HEK293 (cell line): ENCODE data around the gene B3GALT5.

ENCODE experiments used
- CTCF ChIA-PET: fragments of 350-600 bp; formaldehyde crosslinking; extraction: SDS; loops from one replicate; lab custom pipeline; 2021; ENCODE audit warnings: antibody characterized with exemption; lab: Yijun Ruan, JAX
- POLR2A ChIA-PET: fragments of 300-600 bp; formaldehyde crosslinking; extraction: SDS; loops from one replicate; lab custom pipeline; 2020; ENCODE audit warnings: antibody characterized with exemption, inconsistent platforms; lab: Yijun Ruan, JAX
- H3K27ac ChIP-seq: fragments of 200-500 bp; sonication (Bioruptor generic); 2 replicates; pipeline ENCODE4 v1.5.1; 2014; ENCODE audit warnings: low read depth, low read length, control low read depth, inconsistent platforms; ENCODE audit errors: extremely low read depth
- H3K36me3 ChIP-seq, 2 experiments: fragments of 200-500 bp in 1 of 2; sonication (Bioruptor generic) in 1 of 2; 1 replicate in 1 of 2; 2 replicates in 1 of 2; pipeline ENCODE4 v1.5.1; 2014 to 2017; ENCODE audit warnings: inconsistent platforms in 2 of 2, low read length in 2 of 2; ENCODE audit not compliant: control insufficient read depth in 2 of 2, insufficient read depth in 1 of 2
- H3K4me1 ChIP-seq: fragments of 200-500 bp; sonication (Bioruptor generic); 2 replicates; pipeline ENCODE4 v1.5.1; 2014; ENCODE audit warnings: mild to moderate bottlenecking, low read length, inconsistent platforms; ENCODE audit not compliant: control insufficient read depth, insufficient read depth
- H3K4me3 ChIP-seq: 2 replicates; pipeline ENCODE4 v1.5.1; 2011; ENCODE audit warnings: low read depth, mild to moderate bottlenecking, control low read depth, low read length, moderate library complexity
- H3K9me3 ChIP-seq: fragments of 200-500 bp; sonication (Bioruptor generic); 2 replicates; pipeline ENCODE4 v1.5.1; 2014; ENCODE audit warnings: low read depth, low read length, inconsistent platforms; ENCODE audit not compliant: control insufficient read depth, insufficient read depth
- KLF10 ChIP-seq: fragments of 450-650 bp; IDR thresholded peaks from 2 replicates; pipeline ENCODE4 v1.5.1; 2018; ENCODE audit warnings: missing biosample characterization, mild to moderate bottlenecking, missing genetic modification characterization
- REST ChIP-seq: fragments of 450-650 bp; formaldehyde crosslinking; IDR thresholded peaks from 2 replicates; pipeline ENCODE4 v1.5.1; 2016; ENCODE audit warnings: missing biosample characterization, missing genetic modification characterization
- SCRT2 ChIP-seq: fragments of 450-650 bp; formaldehyde crosslinking; IDR thresholded peaks from 2 replicates; pipeline ENCODE4 v1.5.1; 2016; ENCODE audit warnings: missing biosample characterization, missing genetic modification characterization
- ZBTB17 ChIP-seq: fragments of 450-650 bp; formaldehyde crosslinking; IDR thresholded peaks from 2 replicates; pipeline ENCODE4 v1.5.1; 2016; ENCODE audit warnings: missing biosample characterization, missing genetic modification characterization
- ZBTB26 ChIP-seq: fragments of 450-650 bp; formaldehyde crosslinking; optimal IDR thresholded peaks from 2 replicates; pipeline ENCODE3; 2016; ENCODE audit warnings: missing biosample characterization, mild to moderate bottlenecking, missing genetic modification characterization
- ZNF138 ChIP-seq: fragments of 450-650 bp; formaldehyde crosslinking; IDR thresholded peaks from 2 replicates; pipeline ENCODE4 v1.5.1; 2016; ENCODE audit warnings: missing biosample characterization, missing genetic modification characterization, borderline replicate concordance
- ZNF155 ChIP-seq: fragments of 450-650 bp; formaldehyde crosslinking; IDR thresholded peaks from 2 replicates; pipeline ENCODE4 v1.5.1; 2016; ENCODE audit warnings: missing biosample characterization, missing genetic modification characterization
- ZNF169 ChIP-seq: fragments of 450-650 bp; formaldehyde crosslinking; IDR thresholded peaks from 2 replicates; pipeline ENCODE4 v1.5.1; 2016; ENCODE audit warnings: missing biosample characterization, missing genetic modification characterization
- ZNF335 ChIP-seq: fragments of 450-650 bp; formaldehyde crosslinking; conservative IDR thresholded peaks from 2 replicates; pipeline ENCODE4 v1.5.1; 2016; ENCODE audit warnings: missing biosample characterization, missing genetic modification characterization
- ZNF518A ChIP-seq: fragments of 450-650 bp; formaldehyde crosslinking; conservative IDR thresholded peaks from 2 replicates; pipeline ENCODE4 v1.5.1; 2016; ENCODE audit warnings: low read depth, missing biosample characterization, missing genetic modification characterization
- ZNF670 ChIP-seq: fragments of 450-650 bp; formaldehyde crosslinking; IDR thresholded peaks from 2 replicates; pipeline ENCODE4 v1.5.1; 2016; ENCODE audit warnings: missing biosample characterization, missing genetic modification characterization, low read depth
- ZNF692 ChIP-seq: fragments of 450-650 bp; formaldehyde crosslinking; IDR thresholded peaks from 2 replicates; pipeline ENCODE4 v1.5.1; 2016; ENCODE audit warnings: missing biosample characterization, missing genetic modification characterization
- ZNF830 ChIP-seq: fragments of 450-650 bp; IDR thresholded peaks from 2 replicates; pipeline ENCODE4 v1.5.0; 2018; ENCODE audit warnings: missing biosample characterization, missing genetic modification characterization, low read depth, mild to moderate bottlenecking, moderate library complexity
- ZSCAN5A ChIP-seq: fragments of 450-650 bp; formaldehyde crosslinking; IDR thresholded peaks from 2 replicates; pipeline ENCODE4 v1.5.1; 2016; ENCODE audit warnings: missing biosample characterization, missing genetic modification characterization

B3GALT5 gene

GRCh38 chr21:39696618-39697017 lies 83.9 kb downstream of the B3GALT5 start:
- Histone ChIP-seq H3K9me3 (no peaks in the 10 kb centered on the region), H3K4me1 (no peaks in the 10 kb centered on the region), H3K4me3 (no peak overlapping the region), H3K27ac (no peak overlapping the region), H3K36me3 (no peaks in the 10 kb centered on the region)
- ChIA-PET POLR2A (no interaction called here), CTCF (interaction anchor here (0.7 to 1.2 kb wide), 3 partner anchors 27 to 537 kb away, joined by 3 read pairs; no protein-coding TSS in a partner anchor)
- no peak for TF ChIP-seq ZNF830
- TF ChIP-seq REST (tag by site-specific recombination): no peak
- TF ChIP-seq ZNF155 (tag by site-specific recombination): no peak

- CTCF ChIA-PET: interaction anchor here (1.4 to 1.5 kb wide), 2 partner anchors 9 to 183 kb away, joined by 3 to 4 read pairs; no protein-coding TSS in a partner anchor
These were observed 87.6 kb downstream of the B3GALT5 start for GRCh38 chr21:39700318-39700717.

GRCh38 chr21:39703578-39703977 lies 90.8 kb downstream of the B3GALT5 start:
- ChIA-PET POLR2A (no interaction called here), CTCF (no interaction called here)
- Histone ChIP-seq H3K4me3 (no peak overlapping the region), H3K4me1 (no peaks in the 10 kb centered on the region), H3K27ac (no peak overlapping the region), H3K36me3 (no peaks in the 10 kb centered on the region), H3K9me3 (no peaks in the 10 kb centered on the region)
- no peak for TF ChIP-seq ZBTB26 (tag by site-specific recombination)

More at GRCh38 chr21:39700318-39700717, 87.6 kb downstream of the B3GALT5 start:
- H3K9me3 ChIP-seq: no peaks in the 10 kb centered on the region
- POLR2A ChIA-PET: interaction anchor here (0.6 kb wide), 2 partner anchors 90 to 239 kb away, joined by 3 to 5 read pairs; no protein-coding TSS in a partner anchor
- H3K36me3 ChIP-seq: no peaks in the 10 kb centered on the region
- no peak overlapping the region for H3K4me3 ChIP-seq
- no peaks in the 10 kb centered on the region for H3K4me1 ChIP-seq
- TF ChIP-seq ZNF692 (tag by site-specific recombination) (no peak), ZNF670 (tag by site-specific recombination) (no peak), ZNF138 (tag by site-specific recombination) (no peak), ZBTB17 (no peak), ZNF335 (tag by site-specific recombination) (no peak), SCRT2 (tag by site-specific recombination) (peak; percentile 48; the same call in 1 of the 2 replicates)
- no peak overlapping the region for H3K27ac ChIP-seq

GRCh38 chr21:39705849-39706248 lies 93.1 kb downstream of the B3GALT5 start:
- ChIA-PET CTCF (interaction anchor here (2.7 to 5.3 kb wide), 2 partner anchors 10 to 188 kb away, joined by 13 to 47 read pairs; no protein-coding TSS in a partner anchor), POLR2A (no interaction called here)
- Histone ChIP-seq H3K4me3 (no peak overlapping the region), H3K4me1 (no peaks in the 10 kb centered on the region), H3K36me3 (no peaks in the 10 kb centered on the region), H3K27ac (no peak overlapping the region), H3K9me3 (no peaks in the 10 kb centered on the region)
- TF ChIP-seq ZNF169 (tag by site-specific recombination) (no peak), ZSCAN5A (tag by site-specific recombination) (no peak), ZNF518A (tag by site-specific recombination) (no peak), ZBTB17 (no peak), KLF10 (tag by site-specific recombination) (no peak)
